Neural crest cell (in vitro differentiated cells): ENCODE results near the gene DOC2B. TPM values are rescaled to one million over a fixed set of nuclear protein-coding genes. Genes with fewer than 3 reads are reported as not detected.

ENCODE experiments used
- DNase-seq: peaks from one replicate; pipeline ENCODE4 v3.0.0; 2021; ENCODE audit warnings: low read depth, mixed read lengths, low spot score
- H3K27ac Mint-ChIP-seq: one replicate; pipeline ENCODE4 v1.8.0; 2021; ENCODE audit warnings: mild to moderate bottlenecking, mixed read lengths; ENCODE audit not compliant: unreplicated experiment
- H3K27me3 Mint-ChIP-seq: 2 replicates; pipeline ENCODE4 v1.8.0; 2021; ENCODE audit warnings: low read depth, mild to moderate bottlenecking, mixed read lengths
- H3K36me3 Mint-ChIP-seq: 2 replicates; pipeline ENCODE4 v1.8.0; 2021; ENCODE audit warnings: low read depth, mild to moderate bottlenecking, mixed read lengths
- H3K4me1 Mint-ChIP-seq: 2 replicates; pipeline ENCODE4 v1.8.0; 2021; ENCODE audit warnings: mixed read lengths
- H3K4me3 Mint-ChIP-seq: one replicate; pipeline ENCODE4 v1.8.0; 2021; ENCODE audit warnings: mild to moderate bottlenecking, mixed read lengths
- H3K9me3 Mint-ChIP-seq: 2 replicates; pipeline ENCODE4 v1.8.0; 2021; ENCODE audit warnings: mixed read lengths
- total RNA-seq: library from RNA; stranded (reverse); gene quantifications from 2 replicates; pipeline ENCODE4 v1.2.1, GENCODE V29; 2021
- TF ChIP-seq, protein P1 (sequence below): fragments of 200-600 bp; sonication (generic); conservative IDR thresholded peaks from 2 replicates; pipeline ENCODE4 v1.5.0; 2021; ENCODE audit warnings: antibody characterized with exemption, mild to moderate bottlenecking

DOC2B gene
- total RNA-seq, 1 donor from 2014 or later = 0.91 TPM

DNA sequence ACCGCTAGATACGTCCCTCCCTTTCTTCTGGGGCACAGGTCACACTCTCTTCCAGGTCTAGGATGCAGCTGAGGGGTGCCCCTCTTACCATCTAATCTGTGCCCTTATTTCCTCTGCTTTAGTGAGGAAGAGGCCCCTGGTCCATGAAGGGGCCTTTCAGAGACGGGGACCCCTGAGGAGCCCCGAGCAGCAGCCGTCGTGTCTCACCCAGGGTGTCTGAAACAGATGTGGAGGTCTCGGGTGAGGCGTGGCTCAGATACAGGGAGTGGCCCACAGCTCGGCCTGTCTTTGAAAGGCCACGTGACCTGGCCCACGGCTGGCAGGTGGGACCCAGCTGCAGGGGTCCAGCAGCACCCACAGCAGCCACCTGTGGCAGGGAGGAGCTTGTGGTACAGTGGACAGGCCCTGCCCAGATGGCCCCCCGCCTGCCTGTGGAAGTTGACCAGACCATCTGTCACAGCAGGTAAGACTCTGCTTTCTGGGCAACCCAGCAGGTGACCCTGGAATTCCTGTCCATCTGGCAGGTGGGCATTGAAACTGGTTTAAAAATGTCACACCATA is 28.5 kb downstream of the DOC2B start:
- no peaks in the 10 kb centered on the region for H3K36me3 Mint-ChIP-seq
- H3K4me1 Mint-ChIP-seq = no peaks in the 10 kb centered on the region
- TF ChIP-seq, protein P1, sequence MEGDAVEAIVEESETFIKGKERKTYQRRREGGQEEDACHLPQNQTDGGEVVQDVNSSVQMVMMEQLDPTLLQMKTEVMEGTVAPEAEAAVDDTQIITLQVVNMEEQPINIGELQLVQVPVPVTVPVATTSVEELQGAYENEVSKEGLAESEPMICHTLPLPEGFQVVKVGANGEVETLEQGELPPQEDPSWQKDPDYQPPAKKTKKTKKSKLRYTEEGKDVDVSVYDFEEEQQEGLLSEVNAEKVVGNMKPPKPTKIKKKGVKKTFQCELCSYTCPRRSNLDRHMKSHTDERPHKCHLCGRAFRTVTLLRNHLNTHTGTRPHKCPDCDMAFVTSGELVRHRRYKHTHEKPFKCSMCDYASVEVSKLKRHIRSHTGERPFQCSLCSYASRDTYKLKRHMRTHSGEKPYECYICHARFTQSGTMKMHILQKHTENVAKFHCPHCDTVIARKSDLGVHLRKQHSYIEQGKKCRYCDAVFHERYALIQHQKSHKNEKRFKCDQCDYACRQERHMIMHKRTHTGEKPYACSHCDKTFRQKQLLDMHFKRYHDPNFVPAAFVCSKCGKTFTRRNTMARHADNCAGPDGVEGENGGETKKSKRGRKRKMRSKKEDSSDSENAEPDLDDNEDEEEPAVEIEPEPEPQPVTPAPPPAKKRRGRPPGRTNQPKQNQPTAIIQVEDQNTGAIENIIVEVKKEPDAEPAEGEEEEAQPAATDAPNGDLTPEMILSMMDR = no peak
- no peak overlapping the region for H3K27ac Mint-ChIP-seq
- no peak for DNase-seq
- H3K9me3 Mint-ChIP-seq = no peaks in the 10 kb centered on the region
- no peaks in the 10 kb centered on the region for H3K27me3 Mint-ChIP-seq
- H3K4me3 Mint-ChIP-seq = no peak overlapping the region

DNA sequence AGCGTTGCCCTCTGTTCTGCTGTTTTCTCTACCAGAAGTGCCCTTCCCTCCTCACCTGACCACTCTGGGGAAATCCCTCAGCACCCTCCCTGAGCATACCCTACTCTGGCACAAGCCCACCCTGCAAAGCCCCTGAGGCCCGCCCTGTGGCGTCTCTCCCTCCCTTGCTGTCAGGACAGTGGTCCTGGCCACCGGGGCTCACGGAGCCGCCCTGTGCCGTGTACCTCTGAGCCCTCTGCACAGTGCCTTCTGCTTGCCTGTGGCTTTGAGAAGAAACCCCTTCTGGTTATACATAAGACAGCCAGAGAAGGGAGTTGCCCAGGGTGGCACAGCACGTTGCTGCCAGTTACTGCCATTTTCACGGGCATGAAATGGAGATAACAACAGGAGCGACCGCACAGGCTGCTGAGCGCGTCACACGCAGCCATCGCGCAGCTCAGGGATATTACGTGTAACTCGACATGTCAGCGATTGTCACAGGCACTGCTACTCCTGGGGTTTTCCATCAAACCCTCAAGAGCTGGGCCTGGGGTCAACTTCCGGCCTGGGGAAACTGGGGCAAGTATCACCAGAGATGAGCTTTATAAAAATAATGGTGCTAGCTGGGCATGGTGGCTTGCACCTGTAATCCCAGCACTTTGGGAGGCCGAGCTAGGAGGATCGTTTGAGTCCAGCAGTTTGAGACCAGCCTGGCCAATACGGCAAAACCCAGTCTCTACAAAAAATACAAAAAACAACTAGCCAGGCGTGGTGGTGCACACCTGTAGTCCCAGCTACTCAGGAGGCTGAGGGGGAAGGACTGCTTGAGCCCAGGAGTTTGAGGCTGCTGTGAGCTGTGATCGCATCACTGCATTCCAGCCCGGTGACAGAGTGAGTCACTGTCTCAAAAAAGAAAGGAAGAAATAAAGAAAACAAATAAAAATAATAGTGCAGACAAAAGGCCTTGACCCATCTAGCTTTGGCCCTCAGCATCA is 29.3 kb downstream of the DOC2B start:
- Mint-ChIP-seq H3K27ac (no peak overlapping the region), H3K4me1 (no peaks in the 10 kb centered on the region), H3K27me3 (no peaks in the 10 kb centered on the region), H3K9me3 (no peaks in the 10 kb centered on the region), H3K4me3 (no peak overlapping the region), H3K36me3 (no peaks in the 10 kb centered on the region)
- DNase-seq = no peak
- TF ChIP-seq, protein P1 = no peak

DNA sequence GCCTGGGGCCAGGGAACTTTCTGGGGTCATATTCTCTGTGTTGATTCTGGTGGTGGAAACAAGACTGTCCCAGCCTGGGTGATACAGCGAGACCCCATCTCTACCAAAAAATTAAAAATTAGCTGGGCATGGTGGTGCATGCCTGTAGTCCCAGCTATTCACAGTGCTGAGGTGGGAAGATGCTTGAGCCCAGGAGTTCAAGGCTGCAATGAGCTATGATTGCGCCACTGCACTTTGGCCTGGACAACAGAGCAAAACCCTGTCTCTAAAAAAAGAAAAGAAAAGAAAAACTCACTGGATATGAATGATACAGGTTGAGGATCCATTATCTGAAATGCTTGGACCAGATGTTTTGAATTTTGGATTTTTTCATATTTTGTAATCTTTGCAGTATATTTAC is 30.4 kb downstream of the DOC2B start:
- Mint-ChIP-seq H3K27ac (no peak overlapping the region), H3K27me3 (no peaks in the 10 kb centered on the region), H3K9me3 (no peaks in the 10 kb centered on the region), H3K4me3 (no peak overlapping the region), H3K4me1 (no peaks in the 10 kb centered on the region), H3K36me3 (no peaks in the 10 kb centered on the region)
- no peak for DNase-seq
- TF ChIP-seq, protein P1 = no peak

DNA sequence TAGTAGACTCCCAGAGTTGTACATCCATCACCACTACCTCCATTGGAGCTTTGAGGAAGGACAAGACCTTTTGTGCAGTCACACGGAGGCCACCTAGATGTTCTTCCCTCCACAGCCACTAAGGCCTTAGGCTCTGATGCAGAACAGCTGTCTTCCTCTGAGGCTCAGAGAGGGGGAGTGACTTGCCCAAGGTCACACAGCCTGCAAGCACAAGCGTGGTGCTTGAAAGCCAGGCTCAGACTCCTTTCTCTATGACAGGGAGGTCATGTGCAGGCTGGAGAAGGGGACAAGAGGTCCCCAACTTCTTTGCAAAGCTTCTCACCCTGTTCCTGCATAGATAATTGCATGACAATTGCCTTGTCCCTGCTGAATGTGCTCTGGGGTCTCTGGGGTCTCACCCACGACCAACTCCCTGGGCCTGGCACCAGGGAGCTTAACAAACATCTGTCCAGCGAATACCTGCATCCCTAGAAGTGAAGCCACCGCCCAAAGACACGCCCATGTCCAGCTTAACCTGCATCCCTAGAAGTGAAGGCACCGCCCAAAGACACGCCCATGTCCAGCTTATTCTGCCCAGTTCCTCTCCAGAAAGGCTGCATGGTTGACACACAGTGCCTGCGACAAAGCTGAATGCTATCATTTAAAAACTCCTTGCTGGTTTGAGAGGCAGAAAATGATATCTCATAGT is 31.4 kb downstream of the DOC2B start:
- Mint-ChIP-seq H3K9me3 (no peaks in the 10 kb centered on the region), H3K4me3 (no peak overlapping the region), H3K36me3 (no peaks in the 10 kb centered on the region), H3K27me3 (no peaks in the 10 kb centered on the region), H3K27ac (no peak overlapping the region), H3K4me1 (no peaks in the 10 kb centered on the region)
- TF ChIP-seq, protein P1 = no peak
- DNase-seq = no peak

DNA sequence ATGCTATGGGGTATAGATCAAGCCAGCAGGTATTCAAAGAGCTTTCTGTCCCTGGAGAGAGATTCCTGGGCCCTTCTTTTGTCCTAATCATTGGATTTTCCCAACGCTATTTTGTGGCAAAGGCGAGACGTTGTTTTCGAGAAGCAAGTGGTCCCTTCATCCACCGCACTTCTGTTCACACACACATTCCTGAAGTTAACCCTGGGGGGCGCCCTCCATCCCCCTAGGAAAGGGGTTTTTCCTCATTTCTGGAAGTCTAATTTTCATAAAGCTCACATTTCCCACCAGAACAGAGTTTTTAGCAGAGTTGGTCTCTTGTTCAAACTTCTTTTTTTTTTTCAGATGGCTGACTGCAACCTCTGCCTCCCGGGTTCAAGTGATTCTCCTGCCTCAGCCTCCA is 32.2 kb downstream of the DOC2B start:
- DNase-seq = no peak
- TF ChIP-seq, protein P1 = no peak
- Mint-ChIP-seq H3K27ac (peak overlapping the region; percentile 50), H3K4me3 (no peak overlapping the region), H3K4me1 (no peaks in the 10 kb centered on the region), H3K9me3 (no peaks in the 10 kb centered on the region), H3K27me3 (no peaks in the 10 kb centered on the region), H3K36me3 (no peaks in the 10 kb centered on the region)
